Measurements from ENCODE around the gene BTN2A1. TPM values are rescaled to one million over a fixed set of nuclear protein-coding genes. Genes with fewer than 3 reads are reported as not detected.

Gene BTN2A1
- total RNA-seq, 2 donors from 2014 or later, result 25.9 to 27.9 TPM

DNA sequence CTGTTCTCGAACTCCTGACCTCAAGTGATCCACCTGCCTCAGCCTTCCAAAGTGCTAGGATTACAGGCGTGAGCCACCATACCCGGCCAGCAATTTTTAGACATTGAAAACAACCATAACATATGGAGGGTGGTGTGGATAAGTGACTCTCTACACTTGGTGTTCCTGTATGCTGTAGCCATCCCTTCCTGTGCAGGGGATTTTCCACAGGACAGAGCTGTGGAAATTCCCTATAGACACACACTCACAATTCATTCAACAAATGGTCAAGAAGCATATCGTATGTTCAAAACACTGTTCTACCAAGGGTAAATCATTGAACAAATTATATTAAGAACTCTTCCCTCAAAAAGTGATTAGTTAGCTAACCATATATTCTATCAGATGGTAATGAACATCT, 6.3 kb downstream of the BTN2A1 start:
- Mint-ChIP-seq H3K4me1 (peaks cover 46% of the 10 kb centered on the region), H3K27me3 (no peaks in the 10 kb centered on the region), H3K36me3 (ENCODE audit: low read depth) (peaks cover 26% of the 10 kb centered on the region), H3K4me3 (peak overlapping the region; percentile 12), H3K27ac (peak overlapping the region; percentile 72)
- no peaks in the 10 kb centered on the region for H3K9me3 ChIP-seq (ENCODE audit: control insufficient read depth, low read length, poor library complexity, severe bottlenecking)
- ATAC-seq (no peak), DNase-seq (no peak)

DNA sequence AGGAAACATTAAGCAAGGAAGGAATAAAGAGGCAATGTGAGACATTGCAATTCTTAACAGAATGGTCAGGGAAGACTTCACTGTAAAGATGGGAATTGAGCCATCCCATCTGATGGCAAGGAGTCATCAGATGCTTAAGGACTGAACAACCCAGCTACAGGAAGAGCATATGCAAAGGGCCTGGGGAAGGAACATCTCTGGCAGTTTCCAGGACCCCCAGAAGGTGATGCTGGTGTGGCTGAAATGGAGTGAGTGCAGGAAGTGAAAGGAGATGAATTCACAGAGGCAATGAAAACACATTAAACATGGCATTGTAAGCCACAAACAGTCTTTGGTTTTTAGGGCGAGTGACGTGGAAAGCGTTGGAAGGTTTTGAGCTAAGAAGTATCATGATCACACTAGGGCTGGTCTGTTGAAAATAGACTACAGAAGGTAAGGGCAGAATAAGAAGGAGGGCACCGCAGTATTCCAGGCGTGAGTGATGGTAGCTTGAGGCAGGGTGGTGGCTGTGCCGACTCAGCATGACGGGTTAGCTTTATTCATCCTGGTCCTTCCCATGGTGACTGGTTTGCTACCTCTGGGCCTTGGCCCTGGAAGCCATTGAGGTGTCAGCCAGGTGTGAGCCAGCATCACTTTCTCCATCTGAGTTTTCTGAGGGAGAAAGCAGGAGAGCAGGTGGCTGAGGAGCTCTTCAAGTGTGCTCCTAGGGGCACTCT, 6.8 kb downstream of the BTN2A1 start:
- DNase-seq (no peak), ATAC-seq (no peak)
- peaks cover 23% of the 10 kb centered on the region for H3K36me3 Mint-ChIP-seq (ENCODE audit: low read depth)
- H3K27ac Mint-ChIP-seq, result no peak overlapping the region
- peaks cover 41% of the 10 kb centered on the region for H3K4me1 Mint-ChIP-seq
- H3K4me3 Mint-ChIP-seq, result no peak overlapping the region
- no peaks in the 10 kb centered on the region for H3K9me3 ChIP-seq (ENCODE audit: control insufficient read depth, low read length, poor library complexity, severe bottlenecking)
- no peaks in the 10 kb centered on the region for H3K27me3 Mint-ChIP-seq

GRCh38 chr6:26465776-26466175, 8.0 kb downstream of the BTN2A1 start:
- peaks cover 31% of the 10 kb centered on the region for H3K4me1 Mint-ChIP-seq
- no peak overlapping the region for H3K27ac Mint-ChIP-seq
- H3K4me3 Mint-ChIP-seq, result no peak overlapping the region
- DNase-seq, result no peak
- H3K36me3 Mint-ChIP-seq (ENCODE audit: low read depth), result peaks cover 21% of the 10 kb centered on the region
- no peaks in the 10 kb centered on the region for H3K9me3 ChIP-seq (ENCODE audit: control insufficient read depth, low read length, poor library complexity, severe bottlenecking)
- ATAC-seq, result no peak
- H3K27me3 Mint-ChIP-seq, result no peaks in the 10 kb centered on the region

GRCh38 chr6:26468829-26469228, 11.1 kb downstream of the BTN2A1 start:
- Mint-ChIP-seq H3K36me3 (ENCODE audit: low read depth) (peaks cover 23% of the 10 kb centered on the region), H3K27ac (peak overlapping the region; percentile 5), H3K4me1 (peaks cover 26% of the 10 kb centered on the region), H3K4me3 (no peak overlapping the region), H3K27me3 (no peaks in the 10 kb centered on the region)
- ATAC-seq (no peak), DNase-seq (no peak)
- H3K9me3 ChIP-seq (ENCODE audit: control insufficient read depth, low read length, poor library complexity, severe bottlenecking), result no peaks in the 10 kb centered on the region

DNA sequence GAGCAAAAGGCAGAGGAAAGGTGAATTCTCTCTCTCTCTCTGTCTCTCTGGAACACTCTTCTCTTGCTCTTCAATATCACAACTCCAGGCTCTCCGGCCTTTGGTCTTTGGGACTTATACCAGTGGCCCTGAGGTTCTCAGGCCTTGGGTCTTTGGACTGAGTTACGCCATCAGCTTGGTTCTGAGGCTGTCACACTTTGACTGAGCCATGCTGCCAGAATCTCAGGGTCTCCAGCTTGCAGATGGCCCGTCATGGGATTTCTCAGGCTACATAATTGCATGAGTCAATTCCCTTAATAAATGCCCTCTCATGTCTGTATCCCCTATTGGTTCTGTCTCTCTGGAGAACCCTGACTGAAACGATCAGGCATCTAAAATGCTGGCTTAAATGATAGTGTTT, 12.9 kb downstream of the BTN2A1 start:
- peaks cover 12% of the 10 kb centered on the region for H3K36me3 Mint-ChIP-seq (ENCODE audit: low read depth)
- no peak for ATAC-seq
- no peaks in the 10 kb centered on the region for H3K9me3 ChIP-seq (ENCODE audit: control insufficient read depth, low read length, poor library complexity, severe bottlenecking)
- H3K27me3 Mint-ChIP-seq, result no peaks in the 10 kb centered on the region
- no peak for DNase-seq
- peaks cover 26% of the 10 kb centered on the region for H3K4me1 Mint-ChIP-seq
- H3K4me3 Mint-ChIP-seq, result no peak overlapping the region
- no peak overlapping the region for H3K27ac Mint-ChIP-seq

DNA sequence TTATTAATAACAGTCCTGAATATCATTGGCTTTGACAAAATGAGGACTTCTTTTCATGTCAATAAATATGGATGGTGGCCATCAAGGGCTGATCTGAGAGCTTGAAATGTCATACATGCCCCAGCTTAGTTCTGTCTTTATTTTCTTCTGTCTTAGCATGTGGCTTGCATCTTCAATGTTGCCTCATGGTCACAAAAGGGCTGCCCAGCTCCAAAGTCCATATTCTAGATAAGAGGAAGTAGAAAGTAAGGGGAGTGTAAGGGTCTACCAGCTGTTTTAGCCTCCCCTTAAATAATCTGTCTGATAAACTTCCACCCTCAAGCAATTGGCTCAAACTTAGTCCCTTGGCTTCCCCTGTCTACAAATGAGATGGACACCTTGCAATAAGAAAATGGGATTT, 14.2 kb downstream of the BTN2A1 start:
- Mint-ChIP-seq H3K4me3 (no peak overlapping the region), H3K36me3 (ENCODE audit: low read depth) (peaks cover 9% of the 10 kb centered on the region)
- no peak for ATAC-seq

GRCh38 chr6:26472549-26473290, 15.0 kb downstream of the BTN2A1 start:
- Mint-ChIP-seq H3K4me3 (peak overlapping the region; percentile 95), H3K27ac (peak overlapping the region; percentile 99), H3K4me1 (peaks cover 36% of the 10 kb centered on the region), H3K27me3 (no peaks in the 10 kb centered on the region), H3K36me3 (ENCODE audit: low read depth) (peaks cover 9% of the 10 kb centered on the region)
- ATAC-seq, result no peak
- DNase-seq, result no peak
- H3K9me3 ChIP-seq (ENCODE audit: control insufficient read depth, low read length, poor library complexity, severe bottlenecking), result no peaks in the 10 kb centered on the region

More for the DNA sequence above, 14.2 kb downstream of the BTN2A1 start:
- no peaks in the 10 kb centered on the region for H3K9me3 ChIP-seq (ENCODE audit: control insufficient read depth, low read length, poor library complexity, severe bottlenecking)
- no peaks in the 10 kb centered on the region for H3K27me3 Mint-ChIP-seq
- DNase-seq, result no peak
- peak overlapping the region; percentile 99 for H3K27ac Mint-ChIP-seq
- peaks cover 32% of the 10 kb centered on the region for H3K4me1 Mint-ChIP-seq

DNA sequence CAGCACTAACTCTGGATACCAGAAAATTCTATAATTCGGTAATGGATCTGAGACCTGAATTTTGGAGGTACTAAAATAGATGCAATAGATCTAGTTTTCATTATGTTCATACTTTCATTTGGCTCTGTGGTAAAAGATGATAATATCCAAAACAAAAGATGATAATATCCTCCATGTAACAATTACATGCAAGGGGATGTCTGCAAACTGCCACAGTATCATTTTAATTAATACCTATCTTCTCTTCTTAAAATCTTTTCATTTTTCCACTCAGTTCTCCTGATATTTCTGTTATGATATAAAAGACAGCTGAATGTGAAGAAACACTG, 15.6 kb downstream of the BTN2A1 start:
- Mint-ChIP-seq H3K27me3 (no peaks in the 10 kb centered on the region), H3K27ac (peak overlapping the region; percentile 99), H3K4me1 (peaks cover 36% of the 10 kb centered on the region), H3K4me3 (peak overlapping the region; percentile 95), H3K36me3 (ENCODE audit: low read depth) (peaks cover 6% of the 10 kb centered on the region)
- no peak for DNase-seq
- peak; percentile 3 for ATAC-seq
- H3K9me3 ChIP-seq (ENCODE audit: control insufficient read depth, low read length, poor library complexity, severe bottlenecking), result no peaks in the 10 kb centered on the region

- Mint-ChIP-seq H3K36me3 (ENCODE audit: low read depth) (peaks cover 2% of the 10 kb centered on the region), H3K4me3 (peak overlapping the region; percentile 95), H3K27me3 (no peaks in the 10 kb centered on the region), H3K27ac (peak overlapping the region; percentile 99), H3K4me1 (peaks cover 40% of the 10 kb centered on the region)
- H3K9me3 ChIP-seq (ENCODE audit: control insufficient read depth, low read length, poor library complexity, severe bottlenecking), result no peaks in the 10 kb centered on the region
- ATAC-seq (peak; percentile 94), DNase-seq (peak; percentile 55 to 69 (median 61))
Observed at GRCh38 chr6:26473758-26474438, 16.1 kb downstream of the BTN2A1 start.

- DNase-seq, result no peak
- peak overlapping the region; percentile 99 for H3K27ac Mint-ChIP-seq
- no peaks in the 10 kb centered on the region for H3K9me3 ChIP-seq (ENCODE audit: control insufficient read depth, low read length, poor library complexity, severe bottlenecking)
- peak overlapping the region; percentile 95 for H3K4me3 Mint-ChIP-seq
- peaks cover 40% of the 10 kb centered on the region for H3K4me1 Mint-ChIP-seq
- peak; percentile 9 for ATAC-seq
- H3K27me3 Mint-ChIP-seq, result no peaks in the 10 kb centered on the region
- H3K36me3 Mint-ChIP-seq (ENCODE audit: low read depth), result peaks cover 2% of the 10 kb centered on the region
Observed at GRCh38 chr6:26474439-26474881, 16.7 kb downstream of the BTN2A1 start.

DNA sequence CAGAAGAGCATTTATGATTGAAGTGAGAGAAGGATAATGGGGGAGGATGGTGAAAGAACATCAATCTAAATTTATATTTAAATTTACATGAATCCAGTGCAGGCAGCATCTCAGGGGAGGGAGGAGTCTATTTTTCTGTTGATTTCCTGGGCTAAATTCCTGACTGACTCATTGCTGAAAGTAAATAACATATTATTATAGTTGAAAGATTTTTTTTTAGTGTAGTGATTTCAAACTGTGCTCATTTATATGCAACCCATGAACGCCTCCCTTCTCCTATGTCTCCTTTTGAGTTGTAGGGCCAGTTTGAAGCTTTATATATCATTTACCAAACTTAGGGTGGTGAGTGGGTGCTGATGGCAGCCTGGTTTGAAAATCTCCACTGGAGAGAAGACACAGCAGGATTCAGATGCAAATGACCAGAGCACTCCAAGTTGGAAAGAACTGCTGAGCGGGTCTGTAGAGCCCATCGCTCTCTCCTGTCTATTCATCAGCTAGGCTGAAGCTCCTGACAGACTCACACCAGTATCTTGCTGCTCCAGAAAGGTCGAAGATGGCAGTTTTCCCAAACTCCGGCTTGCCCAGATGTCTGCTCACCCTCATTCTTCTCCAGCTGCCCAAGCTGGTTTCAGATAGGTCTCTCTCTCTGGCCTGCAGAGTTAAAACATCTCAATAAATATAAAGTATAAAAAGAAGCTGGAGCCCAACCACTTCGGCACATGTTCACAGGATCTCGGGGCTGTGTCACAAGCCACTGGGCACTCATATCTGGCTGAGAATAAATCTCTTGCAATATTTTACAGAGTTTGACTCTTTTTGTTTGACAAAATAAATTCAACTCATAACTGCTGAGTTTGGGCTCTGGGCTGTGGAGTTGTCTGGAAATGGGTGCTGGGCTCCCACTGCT, 18.3 kb downstream of the BTN2A1 start:
- DNase-seq (no peak), ATAC-seq (no peak)
- Mint-ChIP-seq H3K27me3 (no peaks in the 10 kb centered on the region), H3K27ac (peak overlapping the region; percentile 99), H3K4me1 (peaks cover 41% of the 10 kb centered on the region), H3K4me3 (peak overlapping the region; percentile 28), H3K36me3 (ENCODE audit: low read depth) (peaks cover 2% of the 10 kb centered on the region)
- no peaks in the 10 kb centered on the region for H3K9me3 ChIP-seq (ENCODE audit: control insufficient read depth, low read length, poor library complexity, severe bottlenecking)

DNA sequence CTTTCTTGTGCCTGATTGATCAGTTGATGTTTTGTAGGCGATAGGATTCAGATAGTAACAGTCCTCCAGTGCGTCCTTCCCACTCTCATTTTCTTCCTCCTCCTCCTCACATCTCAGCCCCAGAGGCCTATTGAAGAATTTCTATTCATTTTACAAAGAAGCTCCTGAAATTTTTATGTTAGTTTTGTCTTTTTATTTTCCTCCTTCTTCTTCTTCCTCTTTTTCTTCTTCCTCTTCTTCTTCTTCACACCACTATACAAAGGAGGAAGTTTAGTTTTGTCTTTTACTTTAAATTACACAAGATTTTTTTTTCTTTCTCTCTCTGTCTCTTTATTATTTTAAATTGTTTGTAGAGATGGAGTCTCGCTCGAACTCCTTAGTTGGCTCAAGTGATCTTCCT, 19.1 kb downstream of the BTN2A1 start:
- ATAC-seq (no peak), DNase-seq (no peak)
- peaks cover 42% of the 10 kb centered on the region for H3K4me1 Mint-ChIP-seq
- H3K27ac Mint-ChIP-seq, result peak overlapping the region; percentile 99
- no peaks in the 10 kb centered on the region for H3K36me3 Mint-ChIP-seq (ENCODE audit: low read depth)
- H3K4me3 Mint-ChIP-seq, result peak overlapping the region; percentile 9
- H3K9me3 ChIP-seq (ENCODE audit: control insufficient read depth, low read length, poor library complexity, severe bottlenecking), result no peaks in the 10 kb centered on the region
- no peaks in the 10 kb centered on the region for H3K27me3 Mint-ChIP-seq
